ENCODE measurements around the gene RASA2. TPM values are rescaled to one million over a fixed set of nuclear protein-coding genes. Genes with fewer than 3 reads are reported as not detected.

The RASA2 gene
- total RNA-seq, 1 donor from 2014 or later, result 9.9 TPM

DNA sequence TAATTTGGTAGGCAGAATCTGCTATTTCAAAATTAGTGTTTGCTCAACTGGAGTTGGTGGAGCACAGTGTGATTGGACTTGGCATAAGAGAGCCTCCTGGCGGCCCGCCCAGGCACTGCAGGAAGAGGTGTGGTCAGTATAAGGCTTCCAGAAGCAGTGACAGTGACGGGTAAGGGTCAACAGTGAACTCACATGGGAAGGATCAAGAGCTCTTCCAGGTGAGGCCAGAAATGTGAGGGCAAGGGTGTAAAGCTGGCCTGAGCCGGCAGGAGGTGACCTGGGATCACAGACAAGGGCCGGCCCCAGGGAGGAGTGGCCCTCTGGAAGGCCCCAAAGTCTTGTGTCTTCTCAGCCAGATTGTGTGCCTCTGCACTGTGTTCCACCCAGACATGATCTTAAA lies 158.1 kb downstream of the RASA2 start:
- Mint-ChIP-seq H3K36me3 (ENCODE audit: unreplicated experiment) (no peaks in the 10 kb centered on the region), H3K27me3 (ENCODE audit: unreplicated experiment) (no peaks in the 10 kb centered on the region), H3K9me3 (ENCODE audit: unreplicated experiment) (peaks cover 4% of the 10 kb centered on the region), H3K27ac (ENCODE audit: unreplicated experiment) (no peak overlapping the region), H3K4me3 (ENCODE audit: unreplicated experiment) (no peak overlapping the region), H3K4me1 (ENCODE audit: unreplicated experiment) (peaks cover 11% of the 10 kb centered on the region)
- TF ChIP-seq, protein P1, sequence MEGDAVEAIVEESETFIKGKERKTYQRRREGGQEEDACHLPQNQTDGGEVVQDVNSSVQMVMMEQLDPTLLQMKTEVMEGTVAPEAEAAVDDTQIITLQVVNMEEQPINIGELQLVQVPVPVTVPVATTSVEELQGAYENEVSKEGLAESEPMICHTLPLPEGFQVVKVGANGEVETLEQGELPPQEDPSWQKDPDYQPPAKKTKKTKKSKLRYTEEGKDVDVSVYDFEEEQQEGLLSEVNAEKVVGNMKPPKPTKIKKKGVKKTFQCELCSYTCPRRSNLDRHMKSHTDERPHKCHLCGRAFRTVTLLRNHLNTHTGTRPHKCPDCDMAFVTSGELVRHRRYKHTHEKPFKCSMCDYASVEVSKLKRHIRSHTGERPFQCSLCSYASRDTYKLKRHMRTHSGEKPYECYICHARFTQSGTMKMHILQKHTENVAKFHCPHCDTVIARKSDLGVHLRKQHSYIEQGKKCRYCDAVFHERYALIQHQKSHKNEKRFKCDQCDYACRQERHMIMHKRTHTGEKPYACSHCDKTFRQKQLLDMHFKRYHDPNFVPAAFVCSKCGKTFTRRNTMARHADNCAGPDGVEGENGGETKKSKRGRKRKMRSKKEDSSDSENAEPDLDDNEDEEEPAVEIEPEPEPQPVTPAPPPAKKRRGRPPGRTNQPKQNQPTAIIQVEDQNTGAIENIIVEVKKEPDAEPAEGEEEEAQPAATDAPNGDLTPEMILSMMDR (IDR thresholded peaks at IDR 0.05), result peak; percentile 48
- no peak for DNase-seq (ENCODE audit: extremely low spot score, unreplicated experiment)

GRCh38 chr3:141646760-141647561 lies 160.1 kb downstream of the RASA2 start:
- Mint-ChIP-seq H3K27ac (ENCODE audit: unreplicated experiment) (no peak overlapping the region), H3K4me1 (ENCODE audit: unreplicated experiment) (peaks cover 11% of the 10 kb centered on the region)
- TF ChIP-seq, protein P1 (IDR thresholded peaks at IDR 0.05), result no peak

DNA sequence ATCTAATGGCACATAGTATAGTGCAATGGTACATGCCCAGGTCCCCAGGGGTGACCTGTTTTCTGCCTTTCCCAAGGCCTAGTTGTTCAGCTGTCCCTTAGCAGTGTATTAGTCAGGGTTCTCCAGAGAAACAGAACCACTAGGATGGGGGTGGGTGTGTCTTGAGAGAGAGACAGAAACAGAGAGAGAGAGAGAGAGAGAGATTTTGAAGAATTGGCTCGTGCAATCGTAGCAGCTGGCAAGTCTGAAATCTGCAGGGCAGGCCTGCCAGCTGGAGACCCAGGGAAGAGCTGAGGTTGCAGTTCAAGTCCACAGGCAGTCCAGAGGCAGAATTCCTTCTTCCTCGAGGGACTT lies 160.7 kb downstream of the RASA2 start:
- DNase-seq (ENCODE audit: extremely low spot score, unreplicated experiment), result no peak
- H3K4me1 Mint-ChIP-seq (ENCODE audit: unreplicated experiment), result peaks cover 11% of the 10 kb centered on the region
- TF ChIP-seq, protein P1 (IDR thresholded peaks at IDR 0.05), result no peak
- peaks cover 4% of the 10 kb centered on the region for H3K9me3 Mint-ChIP-seq (ENCODE audit: unreplicated experiment)
- no peak overlapping the region for H3K4me3 Mint-ChIP-seq (ENCODE audit: unreplicated experiment)
- H3K36me3 Mint-ChIP-seq (ENCODE audit: unreplicated experiment), result no peaks in the 10 kb centered on the region
- peaks cover 3% of the 10 kb centered on the region for H3K27me3 Mint-ChIP-seq (ENCODE audit: unreplicated experiment)
- no peak overlapping the region for H3K27ac Mint-ChIP-seq (ENCODE audit: unreplicated experiment)

More at GRCh38 chr3:141646760-141647561, 160.1 kb downstream of the RASA2 start:
- DNase-seq (ENCODE audit: extremely low spot score, unreplicated experiment), result no peak
- Mint-ChIP-seq H3K36me3 (ENCODE audit: unreplicated experiment) (no peaks in the 10 kb centered on the region), H3K9me3 (ENCODE audit: unreplicated experiment) (peaks cover 4% of the 10 kb centered on the region), H3K4me3 (ENCODE audit: unreplicated experiment) (no peak overlapping the region), H3K27me3 (ENCODE audit: unreplicated experiment) (peaks cover 3% of the 10 kb centered on the region)

DNA sequence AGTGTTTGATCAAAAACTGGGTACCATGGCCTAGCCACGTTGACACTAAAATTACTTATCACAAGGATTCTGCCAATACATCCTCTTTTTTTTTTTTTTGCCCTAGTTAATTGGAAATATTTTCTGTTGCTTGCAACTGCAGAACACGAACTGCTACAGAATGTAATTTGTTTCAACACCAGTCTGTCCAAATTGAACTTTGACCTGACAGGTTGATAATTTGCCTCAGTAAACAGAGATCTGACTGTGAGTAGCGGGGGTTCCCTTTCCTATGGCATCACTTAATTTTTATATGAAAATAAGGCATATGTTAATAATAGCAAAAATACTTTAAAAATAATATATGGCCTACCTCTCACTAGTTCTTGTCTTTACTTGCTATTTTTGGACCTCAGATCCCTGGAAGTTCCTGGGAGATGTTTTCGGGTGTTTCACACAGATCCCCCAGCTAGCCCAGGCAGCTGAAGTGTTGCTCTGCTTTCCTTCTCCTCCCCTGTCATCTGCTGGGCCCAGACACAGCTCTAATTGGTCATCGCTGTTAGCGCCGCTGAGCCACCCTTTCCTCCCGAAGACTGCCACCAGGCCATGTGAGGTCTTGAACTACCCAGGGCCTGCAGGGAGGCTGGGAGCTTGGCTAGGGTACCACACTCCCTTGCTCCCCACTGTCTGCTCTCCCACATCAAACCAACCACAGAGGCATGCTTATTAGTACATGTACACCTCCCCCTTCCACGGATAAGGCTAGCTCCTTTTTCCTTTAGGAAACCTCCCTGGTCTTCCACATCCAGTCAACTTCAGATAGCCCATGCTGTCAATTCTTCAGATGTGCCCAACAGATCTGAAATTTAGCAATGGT lies 161.5 kb downstream of the RASA2 start:
- Mint-ChIP-seq H3K27ac (ENCODE audit: unreplicated experiment) (no peak overlapping the region), H3K36me3 (ENCODE audit: unreplicated experiment) (no peaks in the 10 kb centered on the region), H3K4me3 (ENCODE audit: unreplicated experiment) (no peak overlapping the region), H3K9me3 (ENCODE audit: unreplicated experiment) (peaks cover 4% of the 10 kb centered on the region), H3K27me3 (ENCODE audit: unreplicated experiment) (peaks cover 3% of the 10 kb centered on the region), H3K4me1 (ENCODE audit: unreplicated experiment) (peaks cover 7% of the 10 kb centered on the region)
- DNase-seq (ENCODE audit: extremely low spot score, unreplicated experiment), result no peak
- TF ChIP-seq, protein P1 (IDR thresholded peaks at IDR 0.05), result no peak

- TF ChIP-seq, protein P1 (IDR thresholded peaks at IDR 0.05), result no peak
- peaks cover 4% of the 10 kb centered on the region for H3K9me3 Mint-ChIP-seq (ENCODE audit: unreplicated experiment)
- DNase-seq (ENCODE audit: extremely low spot score, unreplicated experiment), result no peak
- H3K4me3 Mint-ChIP-seq (ENCODE audit: unreplicated experiment), result no peak overlapping the region
- peaks cover 3% of the 10 kb centered on the region for H3K4me1 Mint-ChIP-seq (ENCODE audit: unreplicated experiment)
- no peaks in the 10 kb centered on the region for H3K36me3 Mint-ChIP-seq (ENCODE audit: unreplicated experiment)
- H3K27ac Mint-ChIP-seq (ENCODE audit: unreplicated experiment), result no peak overlapping the region
- H3K27me3 Mint-ChIP-seq (ENCODE audit: unreplicated experiment), result peaks cover 6% of the 10 kb centered on the region
Observed at GRCh38 chr3:141649871-141650270, 163.0 kb downstream of the RASA2 start.

Measured in osteocyte (in vitro differentiated cells).